Gastroesophageal sphincter (tissue), 3 donors: ENCODE results near the gene ZC3H12D.

Experiments
- EP300 ChIP-seq: sonication (generic); formaldehyde crosslinking; IDR thresholded peaks from one replicate; pipeline ENCODE4 v1.6.1; 2017; ENCODE audit warnings: antibody characterized with exemption, mild to moderate bottlenecking
- POLR2A ChIP-seq, 2 donors: fragments of 450-650 bp; IDR thresholded peaks; one replicate each; pipeline ENCODE4 v1.6.1; 2017; ENCODE audit warnings: antibody characterized with exemption in 2 of 2, mild to moderate bottlenecking in 2 of 2, moderate library complexity in 1 of 2
- TF ChIP-seq, protein P1 (sequence below), 4 experiments: fragments of 200-600 bp in 2 of 4; fragments of 450-650 bp in 2 of 4; sonication (generic) in 1 of 4; IDR thresholded peaks; one replicate each; pipeline ENCODE4 v1.5.1; 2017 to 2019; ENCODE audit warnings: antibody characterized with exemption in 4 of 4, mild to moderate bottlenecking in 2 of 4, moderate library complexity in 2 of 4

DNA sequence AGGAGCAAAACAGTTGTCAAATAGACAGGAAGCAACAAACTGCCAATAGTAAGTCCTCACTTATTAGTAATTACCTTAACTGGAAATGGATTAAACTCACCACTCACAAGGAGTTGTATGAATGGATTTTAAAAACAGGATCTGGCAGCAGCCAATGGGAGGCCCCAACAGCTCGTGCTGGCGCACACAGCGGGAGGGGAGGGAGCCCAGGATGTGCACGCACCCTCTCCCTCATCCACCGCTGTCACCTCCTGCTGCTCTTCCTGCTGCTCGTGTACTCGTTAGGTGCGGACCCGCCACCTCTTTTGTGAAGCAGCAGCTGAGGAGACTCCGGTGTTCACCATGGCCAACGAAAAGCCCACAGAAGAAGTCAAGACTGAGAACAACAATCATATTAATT is 84.8 kb downstream of the ZC3H12D start, which contains the start of gene SUMO4:
- TF ChIP-seq POLR2A (IDR thresholded peaks at IDR 0.05) (no peak), EP300 (no peak)
- TF ChIP-seq, protein P1, sequence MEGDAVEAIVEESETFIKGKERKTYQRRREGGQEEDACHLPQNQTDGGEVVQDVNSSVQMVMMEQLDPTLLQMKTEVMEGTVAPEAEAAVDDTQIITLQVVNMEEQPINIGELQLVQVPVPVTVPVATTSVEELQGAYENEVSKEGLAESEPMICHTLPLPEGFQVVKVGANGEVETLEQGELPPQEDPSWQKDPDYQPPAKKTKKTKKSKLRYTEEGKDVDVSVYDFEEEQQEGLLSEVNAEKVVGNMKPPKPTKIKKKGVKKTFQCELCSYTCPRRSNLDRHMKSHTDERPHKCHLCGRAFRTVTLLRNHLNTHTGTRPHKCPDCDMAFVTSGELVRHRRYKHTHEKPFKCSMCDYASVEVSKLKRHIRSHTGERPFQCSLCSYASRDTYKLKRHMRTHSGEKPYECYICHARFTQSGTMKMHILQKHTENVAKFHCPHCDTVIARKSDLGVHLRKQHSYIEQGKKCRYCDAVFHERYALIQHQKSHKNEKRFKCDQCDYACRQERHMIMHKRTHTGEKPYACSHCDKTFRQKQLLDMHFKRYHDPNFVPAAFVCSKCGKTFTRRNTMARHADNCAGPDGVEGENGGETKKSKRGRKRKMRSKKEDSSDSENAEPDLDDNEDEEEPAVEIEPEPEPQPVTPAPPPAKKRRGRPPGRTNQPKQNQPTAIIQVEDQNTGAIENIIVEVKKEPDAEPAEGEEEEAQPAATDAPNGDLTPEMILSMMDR (IDR thresholded peaks at IDR 0.05), result no peak
